DOHH2 (cell line): ENCODE data around the gene ABLIM1.

Experiments used
- EZH2phosphoT487 ChIP-seq: fragments of 200-600 bp; sonication (generic); IDR thresholded peaks from 2 replicates; pipeline ENCODE4 v1.6.1; 2017; ENCODE audit warnings: borderline replicate concordance, mild to moderate bottlenecking, antibody characterized with exemption, low read length, moderate library complexity, mixed read lengths
- TF ChIP-seq, protein P1 (sequence below): fragments of 200-600 bp; sonication (generic); IDR thresholded peaks from one replicate; pipeline ENCODE4 v1.5.1; 2014; ENCODE audit warnings: antibody characterized with exemption, mild to moderate bottlenecking, low read depth, low read length; ENCODE audit not compliant: poor library complexity, severe bottlenecking

DNA sequence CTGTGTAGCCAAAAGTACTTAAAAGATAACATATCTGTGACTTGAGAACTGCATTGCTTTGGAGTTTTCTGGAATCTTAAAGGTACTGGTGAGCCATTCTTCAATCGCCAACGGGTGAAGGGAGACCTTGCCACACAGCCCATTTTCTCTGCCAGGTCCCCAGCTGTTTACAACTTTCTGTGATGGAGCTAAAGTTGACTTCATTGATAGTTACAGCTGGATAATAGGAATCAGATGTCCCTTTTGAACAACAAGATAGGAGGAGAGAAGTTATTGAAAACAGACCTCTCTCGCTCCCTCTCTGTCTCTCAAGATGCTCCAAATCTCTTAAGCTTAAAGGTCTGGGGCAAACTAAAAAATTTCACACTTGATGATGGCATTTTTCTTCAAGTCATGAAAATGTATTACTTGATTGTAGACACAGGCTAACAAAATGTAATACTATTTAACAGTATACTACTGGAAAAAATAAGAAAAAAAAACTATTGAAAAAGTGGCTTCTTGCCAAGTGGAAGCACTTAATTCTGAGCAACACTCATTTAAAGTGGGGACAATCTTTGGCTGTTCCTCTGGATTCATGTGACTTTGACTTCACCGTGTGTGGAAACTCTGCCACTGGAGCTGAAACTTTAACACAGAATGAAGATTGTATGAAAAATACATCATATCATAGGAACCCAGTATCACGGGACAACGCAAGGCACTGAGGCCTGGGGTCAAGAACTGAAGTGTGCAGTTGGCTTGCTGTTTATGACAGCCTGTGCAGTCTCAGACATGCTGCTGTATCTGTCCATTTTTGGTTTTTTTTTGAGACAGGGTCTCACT lies 175.4 kb downstream of the ABLIM1 start:
- TF ChIP-seq, protein P1, sequence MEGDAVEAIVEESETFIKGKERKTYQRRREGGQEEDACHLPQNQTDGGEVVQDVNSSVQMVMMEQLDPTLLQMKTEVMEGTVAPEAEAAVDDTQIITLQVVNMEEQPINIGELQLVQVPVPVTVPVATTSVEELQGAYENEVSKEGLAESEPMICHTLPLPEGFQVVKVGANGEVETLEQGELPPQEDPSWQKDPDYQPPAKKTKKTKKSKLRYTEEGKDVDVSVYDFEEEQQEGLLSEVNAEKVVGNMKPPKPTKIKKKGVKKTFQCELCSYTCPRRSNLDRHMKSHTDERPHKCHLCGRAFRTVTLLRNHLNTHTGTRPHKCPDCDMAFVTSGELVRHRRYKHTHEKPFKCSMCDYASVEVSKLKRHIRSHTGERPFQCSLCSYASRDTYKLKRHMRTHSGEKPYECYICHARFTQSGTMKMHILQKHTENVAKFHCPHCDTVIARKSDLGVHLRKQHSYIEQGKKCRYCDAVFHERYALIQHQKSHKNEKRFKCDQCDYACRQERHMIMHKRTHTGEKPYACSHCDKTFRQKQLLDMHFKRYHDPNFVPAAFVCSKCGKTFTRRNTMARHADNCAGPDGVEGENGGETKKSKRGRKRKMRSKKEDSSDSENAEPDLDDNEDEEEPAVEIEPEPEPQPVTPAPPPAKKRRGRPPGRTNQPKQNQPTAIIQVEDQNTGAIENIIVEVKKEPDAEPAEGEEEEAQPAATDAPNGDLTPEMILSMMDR = no peak
- TF ChIP-seq EZH2phosphoT487 = no peak
